ENCODE data around the gene CHST7.

CHST7 gene

GRCh38 chrX:46611658-46612362 lies 38.2 kb downstream of the CHST7 start:
- H3K9me3 Mint-ChIP-seq = no peaks in the 10 kb centered on the region
- no peak overlapping the region for H3K4me3 Mint-ChIP-seq
- peaks cover 27% of the 10 kb centered on the region for H3K4me1 Mint-ChIP-seq (ENCODE audit: low read depth)
- peaks cover 24% of the 10 kb centered on the region for H3K36me3 Mint-ChIP-seq (ENCODE audit: low read depth)
- H3K27me3 Mint-ChIP-seq = no peaks in the 10 kb centered on the region
- H3K27ac Mint-ChIP-seq = no peak overlapping the region

GRCh38 chrX:46617906-46618305 lies 44.3 kb downstream of the CHST7 start:
- H3K4me1 Mint-ChIP-seq (ENCODE audit: low read depth) = peaks cover 8% of the 10 kb centered on the region
- H3K27me3 Mint-ChIP-seq = no peaks in the 10 kb centered on the region
- no peaks in the 10 kb centered on the region for H3K9me3 Mint-ChIP-seq
- peaks cover 66% of the 10 kb centered on the region for H3K36me3 Mint-ChIP-seq (ENCODE audit: low read depth)
- no peak overlapping the region for H3K27ac Mint-ChIP-seq
- no peak overlapping the region for H3K4me3 Mint-ChIP-seq

GRCh38 chrX:46618947-46619346 lies 45.4 kb downstream of the CHST7 start:
- Mint-ChIP-seq H3K4me3 (no peak overlapping the region), H3K9me3 (no peaks in the 10 kb centered on the region), H3K4me1 (ENCODE audit: low read depth) (peaks cover 8% of the 10 kb centered on the region), H3K27ac (no peak overlapping the region), H3K27me3 (no peaks in the 10 kb centered on the region), H3K36me3 (ENCODE audit: low read depth) (peaks cover 56% of the 10 kb centered on the region)

GRCh38 chrX:46620505-46620904 lies 46.9 kb downstream of the CHST7 start:
- no peak overlapping the region for H3K4me3 Mint-ChIP-seq
- H3K36me3 Mint-ChIP-seq (ENCODE audit: low read depth) = peaks cover 54% of the 10 kb centered on the region
- H3K9me3 Mint-ChIP-seq = no peaks in the 10 kb centered on the region
- peaks cover 8% of the 10 kb centered on the region for H3K4me1 Mint-ChIP-seq (ENCODE audit: low read depth)
- no peak overlapping the region for H3K27ac Mint-ChIP-seq
- no peaks in the 10 kb centered on the region for H3K27me3 Mint-ChIP-seq

GRCh38 chrX:46621572-46621971 lies 48.0 kb downstream of the CHST7 start:
- no peak overlapping the region for H3K27ac Mint-ChIP-seq
- H3K27me3 Mint-ChIP-seq = no peaks in the 10 kb centered on the region

GRCh38 chrX:46624090-46624786 lies 50.7 kb downstream of the CHST7 start:
- Mint-ChIP-seq H3K27me3 (no peaks in the 10 kb centered on the region), H3K4me3 (no peak overlapping the region), H3K9me3 (no peaks in the 10 kb centered on the region), H3K27ac (no peak overlapping the region), H3K36me3 (ENCODE audit: low read depth) (peaks cover 46% of the 10 kb centered on the region), H3K4me1 (ENCODE audit: low read depth) (peaks cover 32% of the 10 kb centered on the region)

More at GRCh38 chrX:46621572-46621971, 48.0 kb downstream of the CHST7 start:
- peaks cover 13% of the 10 kb centered on the region for H3K4me1 Mint-ChIP-seq (ENCODE audit: low read depth)
- H3K4me3 Mint-ChIP-seq = no peak overlapping the region
- H3K36me3 Mint-ChIP-seq (ENCODE audit: low read depth) = peaks cover 53% of the 10 kb centered on the region
- H3K9me3 Mint-ChIP-seq = no peaks in the 10 kb centered on the region

- H3K4me3 Mint-ChIP-seq = no peak overlapping the region
- H3K27ac Mint-ChIP-seq = peak overlapping the region; percentile 65
- peaks cover 36% of the 10 kb centered on the region for H3K36me3 Mint-ChIP-seq (ENCODE audit: low read depth)
- H3K9me3 Mint-ChIP-seq = no peaks in the 10 kb centered on the region
- H3K4me1 Mint-ChIP-seq (ENCODE audit: low read depth) = peaks cover 46% of the 10 kb centered on the region
- no peaks in the 10 kb centered on the region for H3K27me3 Mint-ChIP-seq
These were observed 53.0 kb downstream of the CHST7 start for GRCh38 chrX:46626566-46626965.

- Mint-ChIP-seq H3K27ac (peak overlapping the region; percentile 52), H3K36me3 (ENCODE audit: low read depth) (peaks cover 35% of the 10 kb centered on the region), H3K9me3 (no peaks in the 10 kb centered on the region), H3K4me1 (ENCODE audit: low read depth) (peaks cover 46% of the 10 kb centered on the region), H3K27me3 (peaks cover 2% of the 10 kb centered on the region), H3K4me3 (no peak overlapping the region)
These were observed 53.5 kb downstream of the CHST7 start for GRCh38 chrX:46627062-46627461.

GRCh38 chrX:46627711-46628419 lies 54.3 kb downstream of the CHST7 start:
- H3K27ac Mint-ChIP-seq = peak overlapping the region; percentile 90
- H3K4me3 Mint-ChIP-seq = no peak overlapping the region
- H3K9me3 Mint-ChIP-seq = no peaks in the 10 kb centered on the region
- peaks cover 36% of the 10 kb centered on the region for H3K36me3 Mint-ChIP-seq (ENCODE audit: low read depth)
- peaks cover 4% of the 10 kb centered on the region for H3K27me3 Mint-ChIP-seq
- peaks cover 46% of the 10 kb centered on the region for H3K4me1 Mint-ChIP-seq (ENCODE audit: low read depth)

- H3K27ac Mint-ChIP-seq = peak overlapping the region; percentile 90
- no peak overlapping the region for H3K4me3 Mint-ChIP-seq
- peaks cover 36% of the 10 kb centered on the region for H3K36me3 Mint-ChIP-seq (ENCODE audit: low read depth)
These were observed 55.2 kb downstream of the CHST7 start for GRCh38 chrX:46628460-46629371.

GRCh38 chrX:46630141-46630540 lies 56.6 kb downstream of the CHST7 start:
- Mint-ChIP-seq H3K36me3 (ENCODE audit: low read depth) (peaks cover 43% of the 10 kb centered on the region), H3K4me3 (no peak overlapping the region), H3K27me3 (peaks cover 4% of the 10 kb centered on the region), H3K9me3 (no peaks in the 10 kb centered on the region), H3K27ac (no peak overlapping the region), H3K4me1 (ENCODE audit: low read depth) (peaks cover 57% of the 10 kb centered on the region)

More at GRCh38 chrX:46628460-46629371, 55.2 kb downstream of the CHST7 start:
- H3K27me3 Mint-ChIP-seq = peaks cover 4% of the 10 kb centered on the region
- no peaks in the 10 kb centered on the region for H3K9me3 Mint-ChIP-seq
- H3K4me1 Mint-ChIP-seq (ENCODE audit: low read depth) = peaks cover 49% of the 10 kb centered on the region

GRCh38 chrX:46634577-46634976 lies 61.0 kb downstream of the CHST7 start:
- Mint-ChIP-seq H3K4me1 (ENCODE audit: low read depth) (peaks cover 58% of the 10 kb centered on the region), H3K27me3 (peaks cover 4% of the 10 kb centered on the region), H3K9me3 (no peaks in the 10 kb centered on the region), H3K4me3 (no peak overlapping the region), H3K36me3 (ENCODE audit: low read depth) (peaks cover 33% of the 10 kb centered on the region), H3K27ac (peak overlapping the region; percentile 61)

GRCh38 chrX:46635186-46635585 lies 61.6 kb downstream of the CHST7 start:
- Mint-ChIP-seq H3K36me3 (ENCODE audit: low read depth) (peaks cover 33% of the 10 kb centered on the region), H3K27ac (peak overlapping the region; percentile 61), H3K4me3 (peak overlapping the region; percentile 21)

GRCh38 chrX:46636223-46636622 lies 62.7 kb downstream of the CHST7 start:
- H3K36me3 Mint-ChIP-seq (ENCODE audit: low read depth) = peaks cover 30% of the 10 kb centered on the region
- H3K9me3 Mint-ChIP-seq = no peaks in the 10 kb centered on the region
- peaks cover 4% of the 10 kb centered on the region for H3K27me3 Mint-ChIP-seq
- peaks cover 47% of the 10 kb centered on the region for H3K4me1 Mint-ChIP-seq (ENCODE audit: low read depth)
- peak overlapping the region; percentile 45 for H3K27ac Mint-ChIP-seq
- no peak overlapping the region for H3K4me3 Mint-ChIP-seq

More at GRCh38 chrX:46635186-46635585, 61.6 kb downstream of the CHST7 start:
- peaks cover 4% of the 10 kb centered on the region for H3K27me3 Mint-ChIP-seq
- H3K4me1 Mint-ChIP-seq (ENCODE audit: low read depth) = peaks cover 52% of the 10 kb centered on the region
- H3K9me3 Mint-ChIP-seq = no peaks in the 10 kb centered on the region
